GM12878 (cell line): ENCODE measurements around the gene ABHD2. TPM values are rescaled to one million over a fixed set of nuclear protein-coding genes. Genes with fewer than 3 reads are reported as not detected.

ENCODE experiments used
- CBFB ChIP-seq: IDR thresholded peaks from 2 replicates; pipeline ENCODE4 v1.6.1; 2016; ENCODE audit warnings: antibody characterized with exemption, low read depth
- CHD1 ChIP-seq: IDR thresholded peaks from 2 replicates; pipeline ENCODE4 v1.6.1; 2012; ENCODE audit warnings: low read depth, low read length, improper control_type of control experiment
- ESRRA ChIP-seq: IDR thresholded peaks from 2 replicates; pipeline ENCODE4 v1.6.1; 2012; ENCODE audit warnings: mild to moderate bottlenecking, low read length, improper control_type of control experiment
- FOXK2 ChIP-seq: fragments of 450-650 bp; IDR thresholded peaks from 2 replicates; pipeline ENCODE4 v1.6.1; 2017; ENCODE audit warnings: mild to moderate bottlenecking, moderate library complexity
- FOXM1 ChIP-seq: IDR thresholded peaks from 2 replicates; pipeline ENCODE4 v1.6.1; 2012; ENCODE audit warnings: low read depth, mild to moderate bottlenecking, inconsistent platforms, low read length, moderate library complexity
- HDGF ChIP-seq: fragments of 450-650 bp; IDR thresholded peaks from 2 replicates; pipeline ENCODE4 v1.6.1; 2016; ENCODE audit warnings: antibody characterized with exemption
- JUNB ChIP-seq: IDR thresholded peaks from 2 replicates; pipeline ENCODE4 v1.6.1; 2016; ENCODE audit warnings: antibody characterized with exemption, mild to moderate bottlenecking
- MYC ChIP-seq: IDR thresholded peaks from 2 replicates; pipeline ENCODE4 v1.6.1; 2011; ENCODE audit warnings: mild to moderate bottlenecking, low read length, moderate library complexity, inconsistent platforms; ENCODE audit not compliant: insufficient read depth, insufficient replicate concordance, insufficient read length, severe bottlenecking
- POLR2AphosphoS2 ChIP-seq: IDR thresholded peaks from 2 replicates; pipeline ENCODE4 v1.6.1; 2011; ENCODE audit warnings: low read depth, mild to moderate bottlenecking, low read length, improper control_type of control experiment, moderate library complexity
- RAD51 ChIP-seq: fragments of 450-650 bp; IDR thresholded peaks from 2 replicates; pipeline ENCODE4 v1.6.1; 2016; ENCODE audit warnings: moderate library complexity, mild to moderate bottlenecking, inconsistent platforms
- RCOR1 ChIP-seq: conservative IDR thresholded peaks from 2 replicates; pipeline ENCODE4 v1.6.1; 2012; ENCODE audit warnings: low read depth, low read length, improper control_type of control experiment
- SIX5 ChIP-seq: IDR thresholded peaks from 2 replicates; pipeline ENCODE4 v1.6.1; 2011; ENCODE audit warnings: mild to moderate bottlenecking, low read depth, low read length, moderate library complexity; ENCODE audit not compliant: severe bottlenecking
- SMAD5 ChIP-seq: IDR thresholded peaks from 2 replicates; pipeline ENCODE4 v1.6.1; 2016; ENCODE audit warnings: antibody characterized with exemption, low read depth
- SMARCA5 ChIP-seq: fragments of 450-650 bp; IDR thresholded peaks from 2 replicates; pipeline ENCODE4 v1.6.1; 2017; ENCODE audit warnings: mild to moderate bottlenecking
- SMC3 ChIP-seq: IDR thresholded peaks from 2 replicates; pipeline ENCODE4 v1.6.1; 2011; ENCODE audit warnings: low read length, improper control_type of control experiment, borderline replicate concordance
- SP1 ChIP-seq: IDR thresholded peaks from one replicate; pipeline ENCODE4 v1.6.1; 2011; ENCODE audit warnings: low read depth, low read length
- SREBF1 ChIP-seq: IDR thresholded peaks from 2 replicates; pipeline ENCODE4 v1.6.1; 2012; ENCODE audit warnings: mild to moderate bottlenecking, low read length
- SUPT20H ChIP-seq: IDR thresholded peaks from 2 replicates; pipeline ENCODE4 v1.6.1; 2011; ENCODE audit warnings: low read depth, mild to moderate bottlenecking, low read length, moderate library complexity, borderline replicate concordance; ENCODE audit not compliant: control insufficient read depth
- ZNF207 ChIP-seq: fragments of 450-650 bp; IDR thresholded peaks from 2 replicates; pipeline ENCODE4 v1.6.1; 2014; ENCODE audit warnings: antibody characterized with exemption, mild to moderate bottlenecking, borderline replicate concordance
- ZNF384 ChIP-seq: IDR thresholded peaks from 2 replicates; pipeline ENCODE4 v1.6.1; 2012; ENCODE audit warnings: low read depth, mild to moderate bottlenecking, low read length, improper control_type of control experiment, borderline replicate concordance
- ZNF622 ChIP-seq: fragments of 450-650 bp; IDR thresholded peaks from 2 replicates; pipeline ENCODE4 v1.6.1; 2017; ENCODE audit warnings: mild to moderate bottlenecking, inconsistent platforms
- polyA plus RNA-seq, 11 experiments: library from polyadenylated mRNA; depleted of rRNA in 4 of 11; unstranded in 6 of 11; stranded (reverse) in 5 of 11; fragments of >200 nt; fragmentation: Nextera tagmentation in 4 of 11; fragmentation: Illumina TruSeq in 1 of 11; extraction: Ambion mirVana in 4 of 11; extraction: Trizol in 1 of 11; gene quantifications; 1 replicate in 1 of 11; 2 replicates in 10 of 11; pipeline versions ENCODE4 v1.2.1 to v1.2.3, GENCODE V29; 2011 to 2016; ENCODE audit warnings: inconsistent platforms in 2 of 11, missing spikeins in 2 of 11, low read depth in 1 of 11
- total RNA-seq, 4 experiments: library from RNA; depleted of rRNA in 3 of 4; stranded (reverse); fragments of >200 nt in 3 of 4; fragmentation: Illumina TruSeq in 1 of 4; extraction: Trizol in 1 of 4; gene quantifications; 2 replicates each; pipeline versions ENCODE4 v1.2.1 to v1.2.3, GENCODE V29; 2013 to 2021
- TF ChIP-seq, protein P1 (sequence below): IDR thresholded peaks from 2 replicates; pipeline ENCODE4 v1.6.1; 2012; ENCODE audit warnings: low read depth, low read length, improper control_type of control experiment
- TF ChIP-seq, protein P2 (sequence below): IDR thresholded peaks from 2 replicates; pipeline ENCODE4 v1.6.1; 2012; ENCODE audit warnings: low read depth, low read length, improper control_type of control experiment
- TF ChIP-seq, protein P3 (sequence below): IDR thresholded peaks from 2 replicates; pipeline ENCODE4 v1.6.1; 2012; ENCODE audit warnings: low read length, inconsistent platforms
- TF ChIP-seq, protein P4 (sequence below): fragments of 450-650 bp; IDR thresholded peaks from 2 replicates; pipeline ENCODE4 v1.6.1; 2017; ENCODE audit warnings: mild to moderate bottlenecking
- TF ChIP-seq, protein P5 (sequence below): fragments of 150-350 bp; IDR thresholded peaks from 2 replicates; pipeline ENCODE4 v1.6.1; 2014; ENCODE audit warnings: mild to moderate bottlenecking, low read depth, low read length

Gene ABHD2
- total and polyA plus RNA-seq, 10 of the 15 experiments (the other 5 are each of a cell fraction or from before 2014, with no cell fraction given), result 1.2 to 33.6 (median 20.4) TPM

DNA sequence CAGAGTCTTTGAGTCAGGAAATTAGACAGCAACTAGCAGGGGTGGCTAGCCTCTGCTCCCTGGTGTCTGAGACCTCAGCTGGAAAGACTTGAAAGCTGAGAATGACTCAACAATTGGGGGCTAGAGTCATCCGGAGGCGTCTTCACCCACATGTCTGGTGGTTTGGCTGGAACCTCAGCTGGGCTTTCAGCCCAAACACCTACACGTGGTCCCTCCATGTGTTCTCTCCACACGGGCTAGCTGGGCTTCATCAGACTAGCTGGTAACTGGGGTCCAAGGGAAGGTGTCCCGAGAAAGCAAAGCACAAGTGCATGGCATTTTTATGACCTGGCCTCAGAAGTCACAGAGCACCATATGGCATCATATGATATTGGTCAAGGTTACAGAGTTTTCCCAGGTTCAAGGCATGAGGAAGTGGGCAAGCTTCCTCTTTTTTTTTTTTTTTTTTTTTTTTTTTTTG, 19.9 kb upstream of the ABHD2 start (continued):
- TF ChIP-seq, protein P1, sequence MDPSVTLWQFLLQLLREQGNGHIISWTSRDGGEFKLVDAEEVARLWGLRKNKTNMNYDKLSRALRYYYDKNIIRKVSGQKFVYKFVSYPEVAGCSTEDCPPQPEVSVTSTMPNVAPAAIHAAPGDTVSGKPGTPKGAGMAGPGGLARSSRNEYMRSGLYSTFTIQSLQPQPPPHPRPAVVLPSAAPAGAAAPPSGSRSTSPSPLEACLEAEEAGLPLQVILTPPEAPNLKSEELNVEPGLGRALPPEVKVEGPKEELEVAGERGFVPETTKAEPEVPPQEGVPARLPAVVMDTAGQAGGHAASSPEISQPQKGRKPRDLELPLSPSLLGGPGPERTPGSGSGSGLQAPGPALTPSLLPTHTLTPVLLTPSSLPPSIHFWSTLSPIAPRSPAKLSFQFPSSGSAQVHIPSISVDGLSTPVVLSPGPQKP, result no peak
- TF ChIP-seq CBFB (peak; percentile 64; the same call in 1 of the 2 replicates), SMAD5 (no peak), SMARCA5 (no peak), RAD51 (peak; percentile 75), SUPT20H (no peak), ZNF622 (no peak), HDGF (no peak), MYC (peak; percentile 42), FOXM1 (peak; percentile 54; the same call in 1 of the 2 replicates), ZNF384 (peak; percentile 52; the same call in 1 of the 2 replicates), FOXK2 (no peak), SP1 (peak; percentile 38), ESRRA (no peak), POLR2AphosphoS2 (no peak), CHD1 (no peak), JUNB (peak; percentile 84), SIX5 (no peak), SMC3 (no peak), RCOR1 (no peak), ZNF207 (no peak), SREBF1 (no peak)
- TF ChIP-seq, protein P2, sequence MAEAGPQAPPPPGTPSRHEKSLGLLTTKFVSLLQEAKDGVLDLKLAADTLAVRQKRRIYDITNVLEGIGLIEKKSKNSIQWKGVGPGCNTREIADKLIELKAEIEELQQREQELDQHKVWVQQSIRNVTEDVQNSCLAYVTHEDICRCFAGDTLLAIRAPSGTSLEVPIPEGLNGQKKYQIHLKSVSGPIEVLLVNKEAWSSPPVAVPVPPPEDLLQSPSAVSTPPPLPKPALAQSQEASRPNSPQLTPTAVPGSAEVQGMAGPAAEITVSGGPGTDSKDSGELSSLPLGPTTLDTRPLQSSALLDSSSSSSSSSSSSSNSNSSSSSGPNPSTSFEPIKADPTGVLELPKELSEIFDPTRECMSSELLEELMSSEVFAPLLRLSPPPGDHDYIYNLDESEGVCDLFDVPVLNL, result no peak
- TF ChIP-seq, protein P3, sequence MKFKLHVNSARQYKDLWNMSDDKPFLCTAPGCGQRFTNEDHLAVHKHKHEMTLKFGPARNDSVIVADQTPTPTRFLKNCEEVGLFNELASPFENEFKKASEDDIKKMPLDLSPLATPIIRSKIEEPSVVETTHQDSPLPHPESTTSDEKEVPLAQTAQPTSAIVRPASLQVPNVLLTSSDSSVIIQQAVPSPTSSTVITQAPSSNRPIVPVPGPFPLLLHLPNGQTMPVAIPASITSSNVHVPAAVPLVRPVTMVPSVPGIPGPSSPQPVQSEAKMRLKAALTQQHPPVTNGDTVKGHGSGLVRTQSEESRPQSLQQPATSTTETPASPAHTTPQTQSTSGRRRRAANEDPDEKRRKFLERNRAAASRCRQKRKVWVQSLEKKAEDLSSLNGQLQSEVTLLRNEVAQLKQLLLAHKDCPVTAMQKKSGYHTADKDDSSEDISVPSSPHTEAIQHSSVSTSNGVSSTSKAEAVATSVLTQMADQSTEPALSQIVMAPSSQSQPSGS, result peak; percentile 88
- TF ChIP-seq, protein P4, sequence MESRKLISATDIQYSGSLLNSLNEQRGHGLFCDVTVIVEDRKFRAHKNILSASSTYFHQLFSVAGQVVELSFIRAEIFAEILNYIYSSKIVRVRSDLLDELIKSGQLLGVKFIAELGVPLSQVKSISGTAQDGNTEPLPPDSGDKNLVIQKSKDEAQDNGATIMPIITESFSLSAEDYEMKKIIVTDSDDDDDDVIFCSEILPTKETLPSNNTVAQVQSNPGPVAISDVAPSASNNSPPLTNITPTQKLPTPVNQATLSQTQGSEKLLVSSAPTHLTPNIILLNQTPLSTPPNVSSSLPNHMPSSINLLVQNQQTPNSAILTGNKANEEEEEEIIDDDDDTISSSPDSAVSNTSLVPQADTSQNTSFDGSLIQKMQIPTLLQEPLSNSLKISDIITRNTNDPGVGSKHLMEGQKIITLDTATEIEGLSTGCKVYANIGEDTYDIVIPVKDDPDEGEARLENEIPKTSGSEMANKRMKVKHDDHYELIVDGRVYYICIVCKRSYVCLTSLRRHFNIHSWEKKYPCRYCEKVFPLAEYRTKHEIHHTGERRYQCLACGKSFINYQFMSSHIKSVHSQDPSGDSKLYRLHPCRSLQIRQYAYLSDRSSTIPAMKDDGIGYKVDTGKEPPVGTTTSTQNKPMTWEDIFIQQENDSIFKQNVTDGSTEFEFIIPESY, result no peak
- TF ChIP-seq, protein P5, sequence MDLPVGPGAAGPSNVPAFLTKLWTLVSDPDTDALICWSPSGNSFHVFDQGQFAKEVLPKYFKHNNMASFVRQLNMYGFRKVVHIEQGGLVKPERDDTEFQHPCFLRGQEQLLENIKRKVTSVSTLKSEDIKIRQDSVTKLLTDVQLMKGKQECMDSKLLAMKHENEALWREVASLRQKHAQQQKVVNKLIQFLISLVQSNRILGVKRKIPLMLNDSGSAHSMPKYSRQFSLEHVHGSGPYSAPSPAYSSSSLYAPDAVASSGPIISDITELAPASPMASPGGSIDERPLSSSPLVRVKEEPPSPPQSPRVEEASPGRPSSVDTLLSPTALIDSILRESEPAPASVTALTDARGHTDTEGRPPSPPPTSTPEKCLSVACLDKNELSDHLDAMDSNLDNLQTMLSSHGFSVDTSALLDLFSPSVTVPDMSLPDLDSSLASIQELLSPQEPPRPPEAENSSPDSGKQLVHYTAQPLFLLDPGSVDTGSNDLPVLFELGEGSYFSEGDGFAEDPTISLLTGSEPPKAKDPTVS, result no peak
